Stimulated activated CD4-positive, alpha-beta T cell treated with anti-CD3 and anti-CD28 coated beads, Interleukin-4, amount 100 ng/mL, for 1 hour (primary cell): ENCODE data around the gene CSRNP3.

ENCODE experiments used
- DNase-seq: peaks from one replicate; pipeline ENCODE4 v3.0.0-alpha.2; 2020

Gene CSRNP3

DNA sequence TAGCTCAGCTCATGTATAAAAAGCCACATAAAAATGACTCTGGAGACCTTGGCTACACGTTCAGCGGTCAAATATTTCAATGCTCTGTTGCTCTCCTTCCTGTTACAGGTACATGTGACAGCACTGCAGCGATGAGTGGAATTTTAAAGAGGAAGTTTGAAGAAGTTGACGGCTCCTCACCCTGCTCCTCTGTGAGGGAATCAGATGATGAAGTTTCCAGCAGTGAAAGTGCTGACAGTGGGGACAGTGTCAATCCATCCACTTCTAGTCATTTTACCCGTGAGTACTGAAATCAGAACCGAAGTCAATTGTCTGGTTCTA is 125.4 kb downstream of the CSRNP3 start:
- no peak for DNase-seq

DNA sequence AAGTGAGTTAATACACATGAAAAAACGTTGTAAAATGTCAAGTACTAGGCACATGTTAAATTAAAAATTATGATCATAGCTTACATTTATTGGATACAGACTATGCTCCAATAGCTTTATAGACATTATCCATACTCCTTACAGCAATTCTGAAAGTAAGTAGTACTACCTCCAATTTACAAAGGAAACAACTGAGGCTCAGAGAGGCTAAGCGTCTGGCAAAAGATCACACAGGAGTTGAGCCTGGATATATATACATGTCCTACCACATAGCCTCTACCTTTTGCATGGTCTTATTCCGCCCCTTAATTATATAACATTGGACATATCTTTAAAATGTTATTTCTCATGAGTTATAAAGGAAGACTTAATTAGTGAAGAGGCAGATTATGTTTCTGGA is 127.3 kb downstream of the CSRNP3 start:
- DNase-seq = no peak

DNA sequence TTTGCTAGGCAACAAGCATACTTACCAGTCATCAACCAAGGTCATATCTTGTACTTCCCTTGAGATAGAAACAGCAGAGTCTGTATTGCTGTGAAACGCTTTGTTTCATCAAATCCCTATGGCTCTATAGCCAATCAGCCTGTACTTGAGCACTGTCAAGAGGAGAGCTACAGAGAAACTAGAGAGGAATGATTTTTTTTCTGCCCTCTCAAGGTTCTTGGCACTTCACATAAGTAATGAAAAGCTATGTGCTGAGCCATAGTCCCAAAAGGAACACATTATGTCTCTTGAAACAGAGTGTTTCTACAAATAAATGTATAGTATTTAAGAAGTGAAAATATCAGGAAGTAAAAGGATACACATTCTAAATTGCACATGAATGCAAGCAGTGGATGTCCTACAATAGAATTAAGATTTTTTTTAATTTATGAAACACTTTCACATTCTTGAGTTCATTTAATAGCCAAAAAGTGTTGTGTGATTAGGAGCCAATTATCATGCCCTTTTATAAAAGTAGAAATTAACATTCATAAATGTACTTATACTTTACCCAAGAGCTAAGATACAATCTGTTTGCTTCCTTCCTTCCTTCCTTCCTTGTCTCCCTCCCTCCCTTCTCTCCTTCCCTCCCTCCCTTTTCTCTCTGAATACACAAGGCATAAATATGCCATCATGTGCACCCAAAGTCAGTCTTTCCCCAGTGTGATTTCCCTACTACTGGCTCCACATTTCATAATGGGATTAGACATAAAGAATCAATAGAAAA is 131.8 kb downstream of the CSRNP3 start:
- DNase-seq = no peak

DNA sequence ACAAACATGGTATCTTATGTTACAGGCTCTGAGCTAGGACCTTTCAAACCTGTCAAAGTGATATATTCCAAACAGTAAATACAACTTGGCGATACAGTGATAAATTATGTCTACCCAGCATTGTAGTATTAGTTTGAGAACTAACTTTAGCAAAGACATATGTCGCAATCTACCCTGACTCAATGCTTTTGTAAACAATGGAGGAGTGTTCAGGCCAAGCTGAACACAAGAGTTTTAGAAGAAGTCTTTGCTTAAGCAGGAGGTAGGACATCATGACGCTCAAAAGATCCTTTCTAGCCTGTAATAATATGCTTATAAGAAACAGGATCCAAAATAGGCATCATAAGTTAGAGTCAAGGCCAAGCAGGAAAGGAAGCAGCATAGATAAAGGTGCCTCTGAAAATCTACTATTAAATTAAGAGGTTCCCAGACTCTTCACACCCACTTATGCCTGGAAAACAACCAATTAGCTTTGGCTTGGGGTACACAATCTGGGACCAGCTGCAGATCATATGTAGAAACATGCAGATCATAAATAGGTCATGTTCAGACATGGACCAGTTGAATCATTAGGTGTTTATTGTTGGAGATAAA is 132.5 kb downstream of the CSRNP3 start:
- DNase-seq = no peak

DNA sequence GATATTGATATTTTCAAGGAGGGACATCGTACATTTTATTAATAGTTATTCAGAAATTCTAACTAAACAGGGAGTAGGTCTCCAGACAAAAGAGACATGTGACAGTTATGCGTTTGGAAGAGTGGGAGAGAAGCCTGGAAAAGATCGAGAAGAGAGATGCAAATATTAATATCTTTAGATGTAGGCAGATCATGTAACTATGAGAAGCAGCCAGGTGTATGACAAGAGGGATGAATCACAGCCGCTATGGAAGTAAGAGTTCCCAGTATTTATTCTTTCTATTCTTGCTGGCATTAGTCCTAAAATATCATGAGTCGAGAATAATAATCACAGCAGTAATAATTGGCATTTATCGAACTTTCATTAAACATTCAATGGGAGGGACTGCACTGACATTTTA is 140.2 kb downstream of the CSRNP3 start:
- no peak for DNase-seq

DNA sequence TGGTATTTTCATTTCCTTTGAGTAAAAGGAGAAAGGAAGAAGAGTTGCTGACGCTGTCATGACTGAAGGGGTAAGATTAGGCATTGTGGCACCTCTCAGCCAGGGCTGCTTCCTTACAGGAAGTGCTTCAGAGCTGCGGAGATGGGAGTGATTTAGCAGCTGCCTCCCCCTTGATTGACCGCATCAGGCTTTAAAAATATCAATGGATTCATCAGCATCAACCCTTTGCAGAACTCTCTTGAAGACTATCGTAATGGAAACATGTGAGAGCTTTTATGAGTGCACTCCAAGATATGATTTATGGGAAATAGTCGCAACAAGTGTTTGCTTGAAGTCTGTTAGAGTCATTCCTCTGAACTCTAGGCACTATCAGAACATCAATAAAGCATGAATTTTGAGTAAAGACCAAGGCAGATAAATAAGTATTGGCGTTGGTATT is 141.1 kb downstream of the CSRNP3 start:
- DNase-seq = no peak

DNA sequence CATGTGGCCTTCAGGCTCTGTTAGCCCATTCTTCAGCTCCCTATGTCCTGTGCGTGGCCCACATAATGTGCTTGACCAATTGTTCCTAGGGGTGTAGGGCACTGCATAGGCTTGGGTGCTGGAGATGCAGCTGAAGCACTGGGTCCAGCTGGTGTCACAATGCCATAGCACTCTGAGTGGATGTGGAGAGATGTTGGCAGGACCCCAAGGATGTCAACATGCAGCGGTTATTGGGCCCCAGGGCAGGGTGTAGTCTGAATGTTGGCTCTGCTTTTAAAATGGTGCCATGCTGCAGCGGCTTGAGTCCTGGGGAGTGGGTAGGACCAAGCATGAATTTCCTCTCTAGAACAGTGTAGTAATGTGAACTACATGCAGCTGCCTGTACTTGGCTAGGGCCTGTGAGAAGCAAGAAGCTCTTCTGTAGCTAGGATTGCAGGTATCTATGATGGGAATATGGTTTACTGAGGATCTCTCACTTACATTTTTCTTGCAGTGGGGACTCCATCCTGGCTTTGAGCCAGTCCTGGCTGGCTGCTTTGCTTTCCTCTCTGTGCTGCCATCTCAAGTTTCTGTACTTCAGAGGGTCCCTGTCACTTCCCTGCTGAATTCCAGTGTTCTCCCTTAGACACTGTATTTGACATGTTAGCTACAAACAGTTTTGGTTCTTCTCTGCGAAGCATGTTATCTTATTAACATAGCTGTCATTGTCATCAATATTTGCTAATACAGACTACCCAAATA is 148.4 kb downstream of the CSRNP3 start:
- DNase-seq = no peak

DNA sequence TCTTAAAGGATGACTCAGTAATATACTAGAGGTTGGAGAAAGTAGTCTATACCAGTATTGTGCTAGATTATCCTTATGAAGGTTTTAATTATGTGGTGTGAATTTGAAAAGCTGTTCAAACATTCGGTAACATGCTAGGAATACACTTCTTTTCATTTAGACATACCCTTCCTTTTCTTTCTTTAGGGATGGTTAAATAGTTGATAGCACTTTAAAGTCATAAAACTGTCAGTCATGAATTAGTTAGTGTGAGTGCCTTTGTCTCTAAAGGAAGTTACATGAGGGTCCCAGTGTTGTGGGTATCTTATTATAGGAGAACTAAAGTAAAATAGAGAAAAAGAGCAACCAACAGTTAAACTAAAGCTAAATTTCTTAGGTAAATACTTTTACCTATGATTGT is 149.3 kb downstream of the CSRNP3 start:
- DNase-seq = no peak

DNA sequence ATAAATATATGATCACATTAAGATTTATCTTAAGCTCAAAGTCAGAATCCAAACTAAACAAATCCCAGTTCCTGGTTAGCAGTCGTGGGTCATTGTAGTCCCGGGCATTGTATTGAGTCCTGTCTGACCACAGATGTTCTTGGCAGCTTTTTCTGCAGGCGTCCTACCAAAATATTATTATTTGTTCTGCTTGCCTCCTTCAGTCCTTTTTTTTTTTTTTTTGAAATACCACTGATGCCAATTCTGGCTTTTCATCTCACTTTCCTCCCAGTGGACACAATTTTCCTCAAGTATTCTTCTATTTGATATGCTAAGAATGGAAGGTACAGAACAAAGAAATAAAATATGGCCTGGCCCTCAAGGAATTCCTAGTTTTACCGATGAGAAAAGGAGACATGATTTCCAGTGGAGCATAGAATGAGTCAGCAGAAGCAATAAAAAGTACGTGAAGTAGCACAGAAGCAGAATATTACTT is 151.6 kb downstream of the CSRNP3 start:
- no peak for DNase-seq

DNA sequence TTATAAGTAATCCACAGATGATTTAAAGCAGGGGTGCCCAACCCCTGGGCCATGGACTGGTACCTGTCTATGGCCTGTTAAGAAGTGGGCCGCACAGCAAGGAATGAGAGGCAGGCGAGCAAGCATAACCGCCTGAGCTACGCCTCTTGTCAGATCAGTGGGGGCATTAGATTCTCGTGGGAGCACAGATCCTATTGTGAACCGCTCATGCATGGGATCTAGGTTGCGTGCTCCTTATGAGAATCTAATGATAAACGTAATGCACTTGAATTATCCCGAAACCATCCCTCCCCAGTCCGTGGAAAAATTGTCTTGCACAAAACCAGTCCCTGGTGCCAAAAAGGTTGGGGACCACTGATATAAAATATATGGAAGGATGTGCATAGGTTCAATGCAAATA is 153.7 kb downstream of the CSRNP3 start:
- no peak for DNase-seq

DNA sequence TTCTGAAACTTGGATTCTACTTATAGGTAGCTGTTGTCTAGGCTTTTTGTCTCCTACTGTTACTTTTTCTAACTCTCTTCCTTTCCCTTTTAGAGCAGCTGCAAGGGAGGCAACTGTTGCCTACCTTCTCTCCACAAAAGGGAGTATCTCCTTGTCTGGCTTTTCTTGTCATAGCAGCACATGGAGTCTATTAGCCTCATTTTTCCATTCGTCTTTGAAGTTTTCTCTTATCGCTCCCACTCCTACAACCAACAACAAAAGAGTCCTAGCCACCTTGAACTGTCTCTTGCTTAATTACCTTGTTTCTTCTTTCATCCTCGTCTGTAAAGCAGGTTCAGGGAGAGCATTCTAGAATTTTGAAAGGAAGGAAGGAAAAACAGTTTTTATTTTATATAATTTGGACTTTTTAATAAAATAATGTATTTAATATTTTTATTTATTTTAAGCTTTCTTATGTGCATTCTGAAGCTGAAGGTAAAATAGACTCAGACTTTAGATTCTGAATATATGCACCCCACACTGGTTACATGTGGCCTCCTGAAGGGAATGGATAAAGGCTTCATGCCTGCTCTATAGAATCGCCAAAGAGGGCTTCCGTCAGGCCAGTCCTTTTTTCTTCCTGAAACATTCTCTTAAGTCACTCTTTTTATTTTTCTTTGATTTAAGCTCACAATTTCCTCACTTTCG is 154.4 kb downstream of the CSRNP3 start:
- no peak for DNase-seq

DNA sequence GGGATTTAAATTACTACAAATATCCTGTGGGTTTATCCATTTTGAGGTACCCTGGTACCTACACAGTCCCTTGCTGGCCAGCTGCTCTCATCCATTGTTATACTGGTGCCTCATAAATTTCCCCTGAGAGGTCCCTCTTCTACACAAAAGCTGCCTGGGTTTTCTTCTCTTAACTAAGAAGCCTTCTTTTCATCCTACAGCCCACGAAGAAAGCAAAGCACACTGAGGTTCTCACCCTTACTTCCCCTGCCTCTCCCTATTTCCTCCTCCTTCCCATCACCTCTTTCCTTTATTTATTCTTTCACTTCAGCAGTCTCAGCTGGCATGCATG is 154.9 kb downstream of the CSRNP3 start:
- DNase-seq = no peak

DNA sequence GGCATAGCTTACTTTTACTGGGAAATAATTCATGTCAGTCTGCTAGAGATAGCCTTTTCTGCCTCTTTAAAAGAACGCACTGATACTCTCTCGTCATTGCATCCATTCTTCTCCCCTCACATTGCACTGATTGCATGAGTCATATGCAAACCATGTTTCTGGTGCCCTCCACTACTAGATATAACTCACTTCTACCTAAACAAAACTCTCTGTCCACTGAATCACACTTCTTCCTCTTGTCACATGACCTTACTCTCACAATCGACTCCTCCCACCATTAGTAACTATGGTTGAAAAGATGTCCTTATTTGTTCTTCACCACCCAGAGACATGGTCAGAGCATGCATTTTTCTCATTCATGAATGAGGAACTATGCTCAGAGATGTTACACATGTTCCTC is 158.0 kb downstream of the CSRNP3 start:
- no peak for DNase-seq

DNA sequence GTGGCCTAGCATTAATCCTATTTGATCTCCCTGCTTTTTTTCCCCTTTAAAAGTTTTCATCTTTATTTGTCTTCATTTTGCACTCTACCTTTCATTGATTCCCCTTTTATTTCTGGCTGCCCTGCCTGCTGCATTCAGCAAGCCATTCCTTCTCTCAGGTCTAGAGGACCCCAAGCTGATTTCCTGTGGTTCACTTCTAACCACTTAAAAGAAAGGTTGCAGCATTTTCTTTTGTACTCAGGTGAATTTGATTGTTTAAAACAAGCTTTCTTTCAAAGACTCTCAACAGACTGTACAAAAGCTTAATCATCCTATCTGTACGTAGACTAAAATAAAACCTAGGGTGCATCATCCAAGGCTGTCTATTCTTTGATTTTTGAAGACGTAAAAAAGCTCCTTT is 160.3 kb downstream of the CSRNP3 start:
- no peak for DNase-seq

DNA sequence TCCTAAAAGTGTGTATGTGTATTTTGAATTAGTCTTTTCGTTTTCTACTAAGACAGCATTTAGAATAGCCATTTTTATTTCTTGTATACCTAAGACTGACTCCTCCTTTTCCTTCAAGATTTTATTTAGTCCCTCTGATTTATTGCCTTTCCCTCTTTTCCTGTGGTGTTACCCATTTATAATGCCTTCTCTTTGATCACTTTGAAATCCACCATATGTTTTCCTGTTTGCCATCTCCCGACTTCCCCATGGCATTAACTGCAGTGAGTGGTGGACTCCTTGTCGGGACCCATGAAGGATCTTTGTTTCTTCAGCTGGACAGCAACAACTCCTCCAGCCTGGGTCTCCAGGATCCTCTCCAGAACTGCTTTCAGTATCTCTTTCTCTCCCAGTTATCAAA is 160.7 kb downstream of the CSRNP3 start:
- DNase-seq = no peak

DNA sequence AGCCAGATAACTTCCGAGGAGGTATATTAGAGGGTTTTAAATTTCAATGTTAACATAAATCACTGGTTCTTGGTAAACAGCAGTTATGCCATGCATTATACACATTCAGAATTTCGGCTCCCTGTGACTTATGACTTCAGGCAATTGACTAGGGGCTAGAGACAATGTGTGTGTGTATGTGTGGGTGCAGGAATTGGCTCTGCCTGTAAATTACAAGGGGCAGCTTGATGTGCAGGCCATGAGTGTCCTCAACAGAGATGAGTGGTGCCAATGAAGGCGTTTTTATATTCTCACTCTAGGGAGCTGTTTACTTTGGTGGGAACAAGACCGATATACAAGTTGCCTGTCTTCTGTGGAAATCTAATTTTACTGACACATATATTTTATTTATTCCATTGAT is 161.6 kb downstream of the CSRNP3 start:
- no peak for DNase-seq

DNA sequence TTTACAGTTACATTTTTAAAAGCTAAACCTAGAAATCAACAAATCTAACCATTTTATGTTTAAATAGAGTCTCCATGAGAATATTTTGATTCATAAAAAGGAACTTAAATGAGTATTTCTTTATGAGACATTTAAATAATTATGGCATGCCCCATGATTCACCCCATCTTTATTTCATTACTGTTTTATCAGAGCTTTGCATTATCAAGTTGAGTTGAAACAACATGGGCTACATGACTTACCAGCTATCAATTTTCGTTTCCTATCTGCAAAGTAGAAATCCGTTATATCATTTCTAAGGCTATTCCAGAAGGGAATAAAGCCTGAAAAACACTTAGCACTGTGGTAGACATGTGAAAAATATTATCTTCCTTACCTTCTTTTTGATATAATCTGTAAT is 163.1 kb downstream of the CSRNP3 start:
- no peak for DNase-seq

DNA sequence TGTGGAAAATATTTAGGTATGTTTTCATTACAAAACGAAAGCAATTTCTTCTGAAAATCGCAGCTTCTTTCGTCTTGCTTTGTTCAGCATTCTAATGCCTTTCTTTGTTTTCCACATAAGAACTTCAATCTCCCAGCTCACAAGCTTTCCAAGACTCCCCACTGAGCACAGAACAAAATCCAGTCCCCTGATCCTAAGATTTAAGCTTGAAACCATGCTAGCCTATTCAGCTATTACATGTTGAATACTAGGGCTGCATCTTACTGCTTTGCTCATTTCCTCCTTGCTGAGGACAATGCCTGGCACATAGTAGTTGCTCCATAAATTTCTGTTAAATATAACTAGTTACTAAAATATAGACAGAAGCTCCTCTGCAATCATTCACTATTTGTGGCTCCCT is 163.9 kb downstream of the CSRNP3 start:
- DNase-seq = no peak

DNA sequence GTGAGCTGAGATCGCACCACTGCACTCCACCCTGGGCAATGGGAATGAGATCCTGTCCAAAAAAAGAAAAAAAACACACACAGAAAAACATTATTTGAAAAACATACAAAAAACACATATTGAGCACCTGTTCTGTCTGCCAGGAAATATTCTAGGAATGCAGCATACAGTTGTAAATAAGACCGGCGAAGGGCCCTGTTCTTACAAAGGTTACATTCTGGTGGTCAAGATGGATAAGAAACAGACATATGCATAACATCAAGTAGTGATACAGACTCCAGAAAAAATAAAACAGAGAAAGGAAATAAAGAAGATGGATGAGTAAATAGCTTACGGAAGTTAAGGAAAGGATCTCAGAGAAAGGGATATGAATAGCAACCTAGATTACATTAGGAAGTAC is 164.8 kb downstream of the CSRNP3 start:
- DNase-seq = no peak

DNA sequence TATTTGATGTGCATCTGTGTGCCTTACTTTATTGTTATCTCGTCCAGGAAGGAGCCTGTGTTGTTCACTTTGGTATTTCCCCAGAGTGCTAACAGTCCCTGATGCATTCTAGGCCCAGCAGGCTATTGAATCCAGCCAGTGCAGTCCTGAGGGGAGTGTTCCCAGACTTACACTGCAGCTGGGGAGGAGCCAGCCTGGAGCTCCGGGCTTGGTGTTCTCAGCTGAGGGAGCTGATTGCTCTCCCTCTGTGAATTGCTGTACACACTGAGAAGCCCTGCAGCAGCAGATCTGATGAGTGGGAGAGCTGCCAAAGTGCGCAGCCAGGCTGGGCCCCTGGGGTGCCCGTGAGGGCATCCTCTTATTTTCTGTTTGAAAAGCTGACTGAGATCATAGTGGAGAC is 165.4 kb downstream of the CSRNP3 start:
- no peak for DNase-seq

DNA sequence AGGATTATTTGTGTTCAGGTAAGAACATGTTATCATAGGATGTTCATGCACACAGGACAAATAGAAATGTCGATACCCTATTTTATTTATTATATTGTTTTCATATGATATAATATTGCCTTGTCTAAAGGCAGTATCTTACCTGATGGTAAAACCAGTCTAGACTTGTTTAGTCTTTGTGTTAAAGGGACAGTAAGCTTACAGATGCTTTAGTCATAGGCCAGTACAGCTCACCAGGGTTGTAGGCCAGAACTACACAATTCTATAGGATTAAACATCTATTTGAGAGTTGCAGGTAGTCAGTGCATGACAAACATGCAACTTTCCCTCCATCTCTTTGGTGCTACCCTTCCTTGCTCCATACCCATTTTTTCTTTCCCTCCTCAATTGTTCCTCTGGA is 166.0 kb downstream of the CSRNP3 start:
- no peak for DNase-seq

DNA sequence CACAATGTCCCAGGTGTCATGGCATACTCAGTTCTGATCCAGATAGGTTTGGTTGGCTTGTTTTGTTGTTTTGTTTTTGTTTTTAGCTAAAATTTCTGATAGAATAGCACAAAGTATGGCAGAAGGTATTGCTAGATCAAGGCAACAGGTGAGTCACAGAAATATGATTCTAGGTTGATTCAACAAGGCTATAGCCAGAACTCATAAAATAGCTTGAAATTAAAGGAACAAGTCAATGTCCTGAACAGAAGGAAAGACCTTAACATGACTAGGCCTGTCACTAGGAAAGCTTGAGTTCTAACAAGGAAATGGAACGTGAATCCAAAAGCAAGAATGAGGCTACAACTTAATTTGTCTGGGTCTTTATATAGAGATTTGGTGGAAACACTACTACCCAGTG is 167.5 kb downstream of the CSRNP3 start:
- DNase-seq = no peak

DNA sequence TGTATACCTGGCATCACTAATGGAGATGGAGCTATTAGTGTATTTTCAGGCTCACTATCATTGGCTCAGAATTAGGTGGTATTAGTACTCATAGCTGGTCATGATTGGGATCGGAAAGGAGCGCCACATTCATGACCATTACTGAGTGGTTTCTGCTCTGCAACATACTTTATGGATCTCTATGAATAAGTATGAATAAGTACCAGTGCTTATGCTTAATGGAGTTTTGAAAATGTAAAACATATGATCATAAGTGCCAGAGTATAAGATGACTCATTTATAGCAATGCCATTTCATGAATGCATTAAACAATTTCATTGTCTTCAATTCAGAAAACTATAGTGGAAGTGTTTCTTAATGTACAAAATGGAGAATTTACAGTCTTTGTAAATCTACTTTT is 167.9 kb downstream of the CSRNP3 start:
- no peak for DNase-seq

DNA sequence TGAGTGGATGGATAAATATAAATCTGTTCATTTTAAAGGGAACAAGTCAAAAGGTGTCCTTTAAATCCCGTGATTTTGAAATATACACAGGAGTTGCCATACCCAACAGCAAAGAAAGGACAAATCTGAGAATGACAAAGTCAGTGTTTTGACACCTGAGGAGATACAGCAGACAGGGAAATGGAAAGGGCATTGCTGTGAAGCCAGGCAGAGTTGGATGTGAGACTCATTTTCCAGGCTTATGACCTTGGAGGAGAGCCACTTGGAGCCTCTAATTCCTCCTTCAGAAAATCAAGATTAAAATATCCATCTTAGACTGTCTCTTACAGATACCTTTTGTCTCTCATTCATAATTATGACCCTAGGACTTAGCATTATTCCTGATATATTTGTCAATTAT is 170.0 kb downstream of the CSRNP3 start:
- DNase-seq = no peak
